ENCODE measurements around the gene GALT.

- no peak for TF ChIP-seq CTCF (IDR thresholded peaks at IDR 0.05)
- no peak for TF ChIP-seq POLR2A (IDR thresholded peaks at IDR 0.05)
These were observed 18.5 kb downstream of the GALT start for GRCh38 chr9:34665067-34665380.
